GM19025 (cell line): ENCODE results near the gene GRHPR.
"Not testable (repeated sequence)": the region's sequence is repeated elsewhere in the genome, so short reads cannot be mapped to it uniquely, and the experiment has no call there.

Experiments used
- ATAC-seq: cut with Tn5 transposase; IDR thresholded peaks from one replicate; pipeline ENCODE4 v1.9.1; 2021; ENCODE audit warnings: mild to moderate bottlenecking, low read depth, moderate library complexity; ENCODE audit not compliant: unreplicated experiment

Gene GRHPR

GRCh38 chr9:37444890-37445289 is 22.4 kb downstream of the GRHPR start:
- no peak for ATAC-seq

DNA sequence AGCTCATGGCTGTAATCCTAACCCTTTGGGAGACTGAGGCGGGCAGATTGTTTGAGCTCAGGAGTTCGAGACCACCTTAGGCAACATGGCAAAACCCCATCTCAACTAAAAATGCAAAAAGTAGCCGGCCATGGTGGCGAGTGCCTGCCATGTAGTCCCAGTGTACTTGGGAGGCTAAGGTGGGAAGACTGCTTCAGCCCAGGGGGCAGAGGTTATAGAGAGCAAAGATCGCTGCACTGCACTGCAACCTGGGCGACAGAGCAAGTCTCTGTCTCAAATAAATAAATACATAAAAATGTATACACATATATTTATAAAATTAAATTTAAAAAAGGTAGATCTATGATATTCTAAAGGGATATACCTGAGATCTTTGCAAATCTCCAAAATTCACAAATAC is 23.3 kb downstream of the GRHPR start:
- no peak for ATAC-seq

GRCh38 chr9:37446401-37446800 is 23.9 kb downstream of the GRHPR start:
- ATAC-seq: no peak

GRCh38 chr9:37447111-37447510 is 24.6 kb downstream of the GRHPR start:
- ATAC-seq: no peak

GRCh38 chr9:37449862-37450632 is 27.6 kb downstream of the GRHPR start:
- no peak for ATAC-seq

DNA sequence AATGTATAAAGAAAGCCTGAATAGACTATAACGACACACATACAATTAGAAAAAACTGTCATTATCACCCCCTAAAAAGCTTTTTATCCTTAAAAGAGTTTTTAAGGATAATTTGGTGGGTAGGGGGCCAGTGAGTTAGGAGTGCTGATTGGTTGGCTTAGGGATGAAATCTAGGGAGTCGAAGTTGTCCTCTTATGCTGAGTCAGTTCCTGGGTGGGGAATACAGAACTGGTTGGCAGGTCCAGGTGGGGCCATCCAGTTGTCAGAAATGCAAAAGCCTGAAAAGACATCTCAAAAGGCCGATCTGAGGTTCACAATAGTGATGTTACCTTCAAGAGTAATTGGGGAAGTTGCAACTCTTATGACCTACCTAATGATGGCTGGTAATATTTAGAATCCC is 29.1 kb downstream of the GRHPR start:
- no peak for ATAC-seq

DNA sequence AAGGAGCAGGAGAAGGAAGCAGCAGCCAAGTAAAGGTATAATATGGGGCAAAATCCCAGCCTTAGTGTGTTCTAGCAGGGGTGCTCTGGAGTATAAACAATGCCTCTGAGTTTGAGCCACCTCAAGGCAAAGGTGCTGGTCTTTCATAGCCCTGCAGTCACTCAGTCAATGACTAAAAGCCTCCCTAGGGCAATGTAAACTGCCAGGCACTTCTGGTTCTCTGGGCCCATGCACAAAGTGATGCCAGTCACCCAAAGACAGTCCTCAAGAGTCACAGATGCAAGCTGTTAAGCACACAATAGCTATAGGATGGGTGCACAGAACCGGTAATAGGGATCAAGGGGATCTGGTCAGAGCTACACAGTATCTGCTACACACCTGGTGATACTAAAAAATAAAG is 30.1 kb downstream of the GRHPR start:
- ATAC-seq: no peak

DNA sequence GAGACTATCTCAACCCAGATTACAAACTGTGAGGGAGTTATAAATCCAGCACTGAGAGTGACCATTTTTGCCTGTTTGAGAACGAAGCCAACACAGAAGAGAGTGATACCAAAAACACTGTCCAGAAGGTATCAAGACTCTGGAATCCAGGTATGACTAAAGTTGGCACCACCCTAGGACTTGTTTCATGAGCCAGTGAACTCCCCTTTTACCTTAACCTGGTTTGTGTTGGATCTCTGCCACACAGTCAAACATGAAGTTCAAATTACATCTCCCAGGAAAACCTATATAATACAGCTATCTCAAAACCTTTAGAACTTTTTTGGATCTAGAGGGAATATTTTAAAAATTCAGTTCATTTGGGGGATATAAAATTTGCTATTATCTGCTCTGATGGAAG is 31.3 kb downstream of the GRHPR start:
- no peak for ATAC-seq

DNA sequence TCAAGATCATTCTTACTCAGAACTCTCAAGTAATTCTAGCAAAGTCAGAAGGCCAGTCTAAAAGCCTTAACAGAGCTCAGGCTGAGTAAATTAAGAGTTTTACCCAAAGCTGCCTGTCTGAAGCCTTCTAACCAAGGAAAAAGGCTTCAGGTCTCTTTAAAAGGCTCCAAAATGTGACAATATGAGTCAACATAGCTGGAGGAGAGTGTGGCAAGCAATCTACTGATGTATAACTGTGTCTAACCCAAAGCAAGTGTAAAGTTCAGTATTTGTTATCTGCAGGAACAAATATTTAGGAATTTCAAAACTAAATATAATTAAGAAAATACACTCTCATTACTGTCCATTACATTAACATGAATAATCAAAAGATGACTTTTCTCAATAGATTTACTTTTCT is 31.7 kb downstream of the GRHPR start:
- no peak for ATAC-seq

DNA sequence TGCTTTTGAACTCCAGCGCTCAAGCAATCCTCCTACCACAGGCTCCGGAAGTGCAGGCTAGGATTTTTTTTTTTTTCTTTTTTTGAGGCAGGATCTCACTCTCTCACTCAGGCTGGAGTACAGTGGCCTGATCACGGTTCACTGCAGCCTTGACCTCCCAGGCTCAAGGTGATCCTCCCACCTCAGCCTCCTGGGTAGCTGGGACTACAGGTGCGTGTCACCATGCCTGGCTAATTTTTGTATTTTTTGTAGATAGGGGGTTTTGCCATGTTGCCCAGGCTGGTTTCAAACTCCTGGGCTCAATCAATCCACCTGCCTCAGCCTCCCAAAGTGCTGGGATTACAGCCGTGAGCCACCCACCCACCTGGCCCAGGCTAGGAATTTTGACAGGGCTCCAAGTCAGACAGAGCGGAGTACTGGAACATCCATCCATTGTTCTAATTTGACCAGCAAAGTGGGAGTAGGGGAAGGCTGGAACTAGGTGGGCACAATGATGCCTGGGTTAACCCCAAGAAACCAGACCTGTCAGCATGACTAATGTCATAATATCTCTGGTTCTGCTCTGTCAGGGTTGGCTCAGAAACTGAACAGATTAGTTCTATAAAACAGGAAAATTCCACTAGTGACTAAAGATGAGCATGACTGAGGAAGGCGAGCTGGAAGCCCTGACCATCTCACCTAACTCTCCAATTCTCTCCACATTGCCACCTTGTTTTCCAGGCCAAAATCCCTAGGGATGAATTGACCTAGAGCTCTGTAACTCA is 33.6 kb downstream of the GRHPR start:
- no peak for ATAC-seq

GRCh38 chr9:37456817-37457216 is 34.3 kb downstream of the GRHPR start:
- ATAC-seq: no peak

DNA sequence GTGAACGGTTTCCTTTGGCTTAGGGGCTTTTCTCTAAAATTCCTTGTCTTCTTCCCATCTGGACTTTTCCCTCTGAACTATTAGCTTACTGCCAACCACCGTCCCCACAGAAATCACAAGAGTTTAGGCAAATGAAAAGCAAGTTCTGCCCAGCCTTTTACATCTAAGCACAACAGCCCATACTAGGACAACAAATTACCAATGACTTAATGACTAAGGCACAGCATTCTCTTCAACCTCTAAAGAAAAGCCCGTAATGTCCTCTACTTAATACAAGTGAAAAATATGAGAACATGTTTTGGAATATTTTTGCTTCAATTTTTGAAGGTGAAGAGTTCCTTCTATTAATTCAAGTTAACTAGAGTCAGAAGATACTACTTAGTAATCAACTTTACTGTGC is 41.5 kb downstream of the GRHPR start:
- ATAC-seq: no peak

DNA sequence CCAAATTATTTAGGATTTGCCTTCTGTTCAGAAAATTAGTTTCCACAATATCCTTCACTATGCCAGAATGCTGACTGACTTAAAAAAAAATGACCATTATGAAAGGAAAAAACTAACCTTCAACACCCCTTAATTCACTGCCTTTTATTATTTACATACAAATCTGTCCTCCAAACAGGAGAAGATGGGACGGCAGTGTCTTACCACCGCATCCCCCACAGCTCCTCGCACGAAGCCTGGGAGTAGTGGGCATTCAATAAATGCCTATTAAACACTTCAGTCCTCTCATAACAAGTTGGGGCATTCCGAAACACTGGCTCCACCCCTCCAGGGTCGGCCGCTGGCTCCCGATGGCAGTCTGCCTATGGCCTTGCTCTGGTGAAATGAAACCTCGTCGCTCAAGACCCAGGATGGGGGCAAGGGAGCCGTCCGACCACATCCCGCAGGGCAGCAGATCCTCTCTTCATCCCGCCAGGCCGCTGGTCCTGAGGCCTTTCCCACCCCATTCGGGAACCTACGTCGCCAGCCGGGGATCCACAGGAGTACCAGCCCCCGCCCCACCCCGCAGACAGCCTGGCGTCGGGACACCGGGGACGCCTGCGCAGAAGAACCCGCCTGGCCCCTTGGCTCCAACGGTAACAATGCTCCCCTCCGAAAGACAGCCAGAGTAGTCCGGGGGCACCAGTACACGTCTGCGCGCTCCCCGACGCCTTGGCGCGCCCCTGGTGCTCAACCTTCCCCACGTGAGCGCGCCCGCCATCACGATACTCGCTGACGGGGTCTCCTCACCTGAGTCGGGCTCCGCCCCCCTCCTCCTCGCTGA is 42.1 kb downstream of the GRHPR start:
- peak; percentile 16 for ATAC-seq

DNA sequence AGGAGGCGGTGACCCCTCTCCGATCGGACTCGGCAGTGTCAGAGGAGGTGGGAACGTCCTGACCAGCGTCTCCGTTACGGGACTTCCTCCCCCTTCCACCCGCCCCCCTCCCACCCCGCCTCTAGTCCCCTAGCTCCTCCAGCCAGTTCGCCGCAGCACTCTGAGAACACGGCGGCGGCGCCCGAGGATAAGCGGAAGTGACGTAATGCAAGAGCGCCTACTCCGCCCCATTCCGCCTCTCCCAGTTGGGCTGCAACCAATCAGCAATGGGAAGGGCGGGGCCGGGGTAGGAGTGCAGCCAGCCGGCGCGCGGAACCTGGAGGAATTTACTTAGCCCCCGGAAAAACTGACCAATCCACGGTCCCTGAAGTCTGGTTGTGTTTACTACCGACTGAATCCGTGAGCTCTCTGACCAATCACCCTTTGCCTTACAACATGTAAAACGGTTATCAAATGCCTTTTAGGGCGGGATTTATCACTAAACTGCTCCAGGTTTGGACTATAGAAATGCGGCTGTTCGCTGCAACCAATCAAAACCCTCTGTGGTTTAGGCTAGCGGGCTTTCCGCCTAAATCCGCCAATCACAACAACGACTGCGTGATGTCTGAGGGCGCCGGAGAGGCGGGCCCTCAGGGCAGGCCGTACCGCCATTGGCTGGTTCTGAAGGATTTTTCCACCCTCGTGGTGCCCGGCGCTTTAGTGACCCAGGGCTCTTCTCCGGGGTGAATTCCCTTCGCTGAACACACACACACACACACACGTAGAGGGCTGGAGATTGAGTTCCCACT is 42.9 kb downstream of the GRHPR start, which contains the start of gene ZBTB5:
Gene ZBTB5 (minus strand): TSS at position 202 of the 788 bp plus-strand sequence. CDS start 22,899 bp downstream, outside the sequence.
- peak; percentile 83 for ATAC-seq

DNA sequence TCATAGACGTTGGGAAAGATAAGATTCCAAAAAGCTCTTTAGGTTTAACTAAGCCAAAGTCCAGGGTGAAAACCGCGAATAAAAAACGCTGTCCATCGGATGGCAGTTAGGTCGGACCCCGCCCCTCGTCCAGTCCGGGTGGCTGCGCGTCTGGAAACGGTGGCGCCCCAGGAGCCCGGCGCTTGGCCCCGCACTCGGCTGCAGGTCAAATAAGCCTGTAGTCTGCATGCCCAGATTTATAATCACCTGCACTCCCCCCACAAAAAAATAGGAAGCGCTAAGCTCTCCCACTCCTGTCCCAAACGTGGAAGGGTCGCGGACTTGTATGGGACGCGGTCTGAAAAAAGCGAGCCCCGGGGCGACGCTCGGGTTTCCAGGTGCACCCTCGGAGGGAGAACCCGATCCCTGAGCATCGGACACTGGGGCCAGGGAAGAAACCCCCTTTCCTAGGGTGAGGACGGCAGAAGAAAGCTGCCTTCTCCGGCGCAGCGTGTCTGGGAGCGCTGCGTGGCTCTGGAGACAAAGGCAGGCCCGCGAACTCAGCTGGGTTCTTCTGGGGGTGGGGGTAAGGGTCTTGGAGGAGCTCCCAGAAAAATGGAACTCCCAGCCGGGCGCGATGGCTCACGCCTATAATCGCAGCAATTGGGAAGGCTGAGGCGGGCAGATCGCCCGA is 43.7 kb downstream of the GRHPR start:
- no peak for ATAC-seq

DNA sequence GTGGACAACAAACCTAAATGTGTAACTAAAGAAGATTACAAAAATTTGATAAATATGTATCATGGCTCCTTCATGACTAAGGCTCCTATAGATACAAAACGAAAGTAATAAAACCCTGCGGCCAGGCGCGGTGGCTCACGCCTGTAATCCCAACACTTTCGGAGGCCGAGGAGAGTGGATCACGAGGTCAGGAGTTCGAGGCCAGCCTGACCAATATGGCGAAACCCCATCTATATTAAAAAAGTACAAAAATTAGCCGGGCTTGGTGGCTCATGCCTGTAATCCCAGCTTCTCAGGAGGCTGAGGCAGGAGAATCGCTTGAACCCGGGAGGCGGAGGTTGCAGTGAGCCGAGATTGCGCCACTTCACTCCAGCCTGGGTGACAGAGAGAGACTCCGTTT is 45.0 kb downstream of the GRHPR start:
- not testable (repeated sequence) for ATAC-seq

DNA sequence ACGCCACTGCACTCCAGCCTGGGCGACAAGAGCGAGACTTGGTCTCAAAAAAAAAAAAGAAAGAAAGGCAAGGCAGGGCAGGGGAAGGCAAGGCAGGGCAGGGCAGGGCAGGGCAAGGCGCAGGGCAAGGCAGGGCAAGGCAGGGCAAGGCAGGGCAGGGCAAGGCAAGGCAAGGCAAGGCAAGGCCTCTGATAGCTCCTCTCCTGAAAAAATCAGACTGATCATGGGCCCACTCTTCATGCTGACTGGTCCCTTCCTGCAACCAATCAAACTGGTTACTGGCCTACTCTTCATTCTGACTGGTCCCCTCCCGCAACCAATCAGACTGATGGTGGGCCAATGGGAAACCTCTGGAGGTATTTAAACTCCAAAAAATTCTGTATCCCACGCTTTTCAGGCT is 46.1 kb downstream of the GRHPR start:
- no peak for ATAC-seq

- ATAC-seq: no peak
These were observed 49.6 kb downstream of the GRHPR start for GRCh38 chr9:37471942-37472684.

GRCh38 chr9:37473982-37474381 is 51.5 kb downstream of the GRHPR start:
- ATAC-seq: not testable (repeated sequence)
